A549 (cell line): ENCODE data around the gene PNKP. TPM values are rescaled to one million over a fixed set of nuclear protein-coding genes. Genes with fewer than 3 reads are reported as not detected.

Experiments
- ATAC-seq, 2 experiments: fragments of 200-7000 bp in 1 of 2; fragments of >200 bp in 1 of 2; cut with Nextera tagmentation in 1 of 2; cut with Tn5 transposase in 1 of 2; 3 replicates each; pipeline versions ENCODE4 v1.8.0 to v1.9.1; 2018 to 2020; ENCODE audit warnings: mild to moderate bottlenecking in 1 of 2, moderate library complexity in 1 of 2
- CTCF ChIA-PET: fragments of 300-600 bp; sonication (Branson Sonifier 250); formaldehyde crosslinking; extraction: SDS; loops from one replicate; lab custom pipeline; 2021; ENCODE audit warnings: antibody characterized with exemption, inconsistent platforms; lab: Yijun Ruan, JAX
- POLR2A ChIA-PET: fragments of 350-600 bp; formaldehyde crosslinking; extraction: SDS; loops from one replicate; lab custom pipeline; 2021; ENCODE audit warnings: antibody characterized with exemption, inconsistent platforms; lab: Yijun Ruan, JAX
- DNase-seq, 2 experiments: peaks; one replicate each; pipeline versions ENCODE4 v3.0.0 to v3.0.0-alpha.2; 2011 to 2016; ENCODE audit warnings: low read depth in 1 of 2, low spot score in 1 of 2
- FAIRE-seq: peaks from 2 replicates; lab custom pipeline; 2011; peaks lifted over from hg19 to GRCh38; lab: Jason Lieb, UNC
- H3K27ac ChIP-seq, 2 experiments: fragments of >200 bp; sonication (Bioruptor Twin); formaldehyde crosslinking; 3 replicates each; pipeline ENCODE4 v1.5.1; 2016 to 2017
- H3K4me1 ChIP-seq: fragments of >200 bp; sonication (Bioruptor Twin); formaldehyde crosslinking; 3 replicates; pipeline ENCODE4 v1.6.1; 2016
- H3K4me2 ChIP-seq: fragments of >200 bp; sonication (Bioruptor Twin); formaldehyde crosslinking; 3 replicates; pipeline ENCODE4 v1.6.1; 2016
- H3K4me3 ChIP-seq: fragments of >200 bp; sonication (Bioruptor Twin); formaldehyde crosslinking; 3 replicates; pipeline ENCODE4 v1.5.1; 2016
- H3K9me3 ChIP-seq: fragments of >200 bp; sonication (Bioruptor Twin); formaldehyde crosslinking; 3 replicates; pipeline ENCODE4 v1.6.1; 2016
- ATOH8 ChIP-seq: fragments of 250-450 bp; sonication (Bioruptor Pico); IDR thresholded peaks from 2 replicates; pipeline ENCODE4 v1.5.0; 2020; ENCODE audit warnings: low read depth, mild to moderate bottlenecking, moderate library complexity
- BCL3 ChIP-seq: fragments of >200 bp; sonication (Bioruptor Twin); formaldehyde crosslinking; IDR thresholded peaks from 3 replicates; pipeline ENCODE4 v1.6.1; 2016
- EHF ChIP-seq: fragments of 250-450 bp; sonication (Bioruptor Pico); IDR thresholded peaks from 2 replicates; pipeline ENCODE4 v1.5.0; 2020; ENCODE audit warnings: mild to moderate bottlenecking
- EP300 ChIP-seq, 2 experiments: fragments of >200 bp; sonication (Bioruptor Twin); formaldehyde crosslinking; IDR thresholded peaks; 2 replicates in 1 of 2; 3 replicates in 1 of 2; pipeline ENCODE4 v1.6.1; 2016 to 2017
- HDAC2 ChIP-seq: fragments of 200-600 bp; sonication (generic); IDR thresholded peaks from 2 replicates; pipeline ENCODE4 v1.6.1; 2016
- HMGXB4 ChIP-seq: fragments of 250-450 bp; sonication (Bioruptor Pico); IDR thresholded peaks from 2 replicates; pipeline ENCODE4 v1.5.0; 2021; ENCODE audit warnings: mild to moderate bottlenecking, moderate library complexity, borderline replicate concordance
- JUNB ChIP-seq: fragments of >200 bp; sonication (Bioruptor Twin); formaldehyde crosslinking; IDR thresholded peaks from 2 replicates; pipeline ENCODE4 v1.6.1; 2016
- KDM1A ChIP-seq: fragments of 200-600 bp; sonication (generic); IDR thresholded peaks from 2 replicates; pipeline ENCODE4 v1.6.1; 2016; ENCODE audit warnings: low read depth, mild to moderate bottlenecking
- MAZ ChIP-seq: fragments of 150-350 bp; IDR thresholded peaks from 2 replicates; pipeline ENCODE4 v1.6.1; 2014; ENCODE audit warnings: antibody characterized with exemption, low read depth, low read length, borderline replicate concordance
- MYC ChIP-seq: IDR thresholded peaks from 2 replicates; pipeline ENCODE4 v1.6.1; 2012; ENCODE audit warnings: mild to moderate bottlenecking, inconsistent platforms, low read length, improper control_type of control experiment, borderline replicate concordance
- NFE2L2 ChIP-seq: fragments of 150-350 bp; conservative IDR thresholded peaks from 2 replicates; pipeline ENCODE4 v1.6.1; 2014; ENCODE audit warnings: low read length
- NPAS2 ChIP-seq: fragments of 250-450 bp; sonication (Bioruptor Pico); IDR thresholded peaks from 2 replicates; pipeline ENCODE4 v1.8.0; 2022; ENCODE audit warnings: mild to moderate bottlenecking, moderate library complexity, borderline replicate concordance
- NR3C1 ChIP-seq: fragments of >200 bp; sonication (Bioruptor Twin); formaldehyde crosslinking; IDR thresholded peaks from 3 replicates; pipeline ENCODE4 v1.6.1; 2017
- PHF8 ChIP-seq: fragments of 200-600 bp; sonication (generic); IDR thresholded peaks from 2 replicates; pipeline ENCODE4 v1.6.1; 2016; ENCODE audit warnings: low read depth, mild to moderate bottlenecking, antibody characterized with exemption, moderate library complexity, borderline replicate concordance
- POLR2A ChIP-seq: IDR thresholded peaks from 2 replicates; pipeline ENCODE4 v1.6.1; 2012; ENCODE audit warnings: mild to moderate bottlenecking, low read length
- RARB ChIP-seq: fragments of 250-450 bp; sonication (Bioruptor Pico); IDR thresholded peaks from 2 replicates; pipeline ENCODE4 v1.8.0; 2021; ENCODE audit warnings: mild to moderate bottlenecking, moderate library complexity
- REST ChIP-seq: fragments of 200-600 bp; sonication (generic); IDR thresholded peaks from 2 replicates; pipeline ENCODE4 v1.6.1; 2016; ENCODE audit warnings: antibody characterized with exemption, mild to moderate bottlenecking, moderate library complexity
- RFX5 ChIP-seq: fragments of 450-650 bp; IDR thresholded peaks from 2 replicates; pipeline ENCODE4 v1.7.1; 2014; ENCODE audit warnings: antibody characterized with exemption, mild to moderate bottlenecking, moderate library complexity
- RNF2 ChIP-seq: fragments of 200-600 bp; sonication (generic); IDR thresholded peaks from 2 replicates; pipeline ENCODE4 v1.6.1; 2016; ENCODE audit warnings: low read depth, mild to moderate bottlenecking, antibody characterized with exemption, moderate library complexity, borderline replicate concordance
- SMC3 ChIP-seq: fragments of >200 bp; sonication (Bioruptor Twin); formaldehyde crosslinking; IDR thresholded peaks from 3 replicates; pipeline ENCODE4 v1.6.1; 2018; ENCODE audit warnings: inconsistent platforms
- TFCP2L1 ChIP-seq: fragments of 250-450 bp; sonication (Bioruptor Pico); IDR thresholded peaks from 2 replicates; pipeline ENCODE4 v1.5.0; 2021; ENCODE audit warnings: mild to moderate bottlenecking
- TP53 ChIP-seq: fragments of 250-450 bp; sonication (Bioruptor Pico); IDR thresholded peaks from 2 replicates; pipeline ENCODE4 v1.5.0; 2021; ENCODE audit warnings: mild to moderate bottlenecking, moderate library complexity
- USF2 ChIP-seq: fragments of 450-650 bp; IDR thresholded peaks from 2 replicates; pipeline ENCODE4 v1.6.1; 2014; ENCODE audit warnings: antibody characterized with exemption
- WGBS: methylation state at CpG from one replicate; pipeline ENCODE4 v1.1.6; 2017; ENCODE audit errors: missing lambda C conversion rate; 5-methylcytosine and 5-hydroxymethylcytosine counted together
- polyA plus RNA-seq, 4 experiments: library from polyadenylated mRNA; depleted of rRNA in 3 of 4; stranded (reverse); fragments of >200 nt; fragmentation: RNase III in 1 of 4; extraction: RNeasy Plus Mini Kit Qiagen cat#74134 plus additional on column Dnase treatment in 1 of 4; gene quantifications; 2 replicates in 3 of 4; 3 replicates in 1 of 4; pipeline ENCODE4 v1.2.3, GENCODE V29; 2011 to 2017

PNKP gene
- polyA plus RNA-seq, 2 of the 4 experiments (the other 2 are of a cell fraction) = 23.3 to 71.2 TPM

GRCh38 chr19:49889687-49890348 is 22.4 kb upstream of the PNKP start (continued):
- TF ChIP-seq USF2 (peak; percentile 48; the same call in 1 of the 2 replicates), MAZ (no peak), ATOH8 (CRISPR knock-in tag) (peak; percentile 78; the same call in 1 of the 2 replicates)

GRCh38 chr19:49889038-49889686 is 21.8 kb upstream of the PNKP start:
- TF ChIP-seq KDM1A (no peak), TP53 (CRISPR knock-in tag) (no peak), NR3C1 (no peak), EP300 (IDR thresholded peaks at IDR 0.05) (no peak), NPAS2 (CRISPR knock-in tag) (no peak), HDAC2 (no peak), RARB (no peak), MAZ (no peak), BCL3 (no peak)
- ATAC-seq = no peak
- no peak overlapping the region for H3K27ac ChIP-seq
- POLR2A ChIA-PET = interaction anchor here (1.9 kb wide), 1 partner anchor 12 kb away, joined by 9 read pairs; the partner anchor contains the start of genes AKT1S1 and TBC1D17
- H3K4me2 ChIP-seq = no peak overlapping the region
- no peak overlapping the region for H3K4me3 ChIP-seq
- no peaks in the 10 kb centered on the region for H3K9me3 ChIP-seq
- FAIRE-seq = no peak
- peaks cover 6% of the 10 kb centered on the region; the same call in 1 of the 3 replicates for H3K4me1 ChIP-seq
- WGBS = 92% methylated on average over 23 of the region's 23 CpGs
- CTCF ChIA-PET = interaction anchor here (1.1 to 3.9 kb wide), 11 partner anchors 9 to 247 kb away, joined by 3 to 27 read pairs (median 9); partner anchors contain the start of genes AKT1S1, ATF5, NUP62 and TBC1D17
- no peak for DNase-seq

- Histone ChIP-seq H3K4me2 (no peak overlapping the region), H3K4me1 (peaks cover 6% of the 10 kb centered on the region; the same call in 1 of the 3 replicates), H3K27ac (no peak overlapping the region), H3K9me3 (no peaks in the 10 kb centered on the region), H3K4me3 (no peak overlapping the region)
- CTCF ChIA-PET = interaction anchor here (1.1 to 3.9 kb wide), 5 partner anchors 8 to 248 kb away, joined by 3 to 26 read pairs (median 9); partner anchors contain the start of genes ATF5 and NUP62
- no peak for ATAC-seq
- TF ChIP-seq REST (no peak), MYC (no peak), NFE2L2 (no peak), EHF (no peak), JUNB (no peak), PHF8 (no peak), RNF2 (no peak), SMC3 (no peak), HMGXB4 (CRISPR knock-in tag) (no peak), POLR2A (no peak), TFCP2L1 (CRISPR knock-in tag) (no peak), RFX5 (no peak)
- no peak for DNase-seq
- no peak for FAIRE-seq
- POLR2A ChIA-PET = interaction anchor here (0.6 kb wide), 1 partner anchor 44 kb away, joined by 5 read pairs; no protein-coding TSS in a partner anchor
- WGBS = 97% methylated on average over 12 of the region's 18 CpGs
Observed at GRCh38 chr19:49888510-49888824, 21.1 kb upstream of the PNKP start.
